GM10248 (cell line): ENCODE results near the gene TCF7L2.

ENCODE experiments used
- CTCF ChIA-PET: fragments of 300-600 bp; sonication (Branson Sonifier 250); formaldehyde crosslinking; extraction: SDS; loops from one replicate; lab custom pipeline; 2021; ENCODE audit warnings: antibody characterized with exemption; lab: Yijun Ruan, JAX
- POLR2A ChIA-PET: fragments of 350-650 bp; sonication (Branson Sonifier 250); formaldehyde crosslinking; extraction: SDS; loops from one replicate; lab custom pipeline; 2020; ENCODE audit warnings: antibody characterized with exemption; lab: Yijun Ruan, JAX
- DNase-seq: peaks from one replicate; pipeline ENCODE4 v3.0.0; 2012; ENCODE audit errors: extremely low spot score
- TF ChIP-seq, protein P1 (sequence below): IDR thresholded peaks from 2 replicates; pipeline ENCODE4 v1.5.1; 2012; ENCODE audit warnings: mild to moderate bottlenecking, low read depth; ENCODE audit errors: extremely low read depth, missing control alignments, control extremely low read depth

The TCF7L2 gene

DNA sequence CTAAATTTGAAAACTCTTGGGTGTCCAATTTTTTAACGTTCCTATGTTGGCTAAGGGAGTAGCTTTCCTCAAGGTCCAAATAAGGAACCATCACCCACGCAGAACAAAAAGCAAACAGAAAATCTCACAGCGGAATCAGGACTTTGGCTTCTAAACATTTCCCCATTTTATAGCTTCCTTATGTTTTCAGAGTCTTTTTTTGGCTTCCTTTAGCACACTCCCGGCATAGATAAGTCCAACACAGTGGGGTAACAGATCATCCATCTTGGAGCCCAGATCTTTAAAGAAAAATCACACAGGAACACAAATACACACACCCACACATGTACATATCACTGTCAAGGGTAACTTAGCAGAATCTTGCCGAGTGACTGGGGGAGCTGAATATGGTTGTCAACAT lies 4.2 kb upstream of the TCF7L2 start:
- POLR2A ChIA-PET: no interaction called here
- TF ChIP-seq, protein P1, sequence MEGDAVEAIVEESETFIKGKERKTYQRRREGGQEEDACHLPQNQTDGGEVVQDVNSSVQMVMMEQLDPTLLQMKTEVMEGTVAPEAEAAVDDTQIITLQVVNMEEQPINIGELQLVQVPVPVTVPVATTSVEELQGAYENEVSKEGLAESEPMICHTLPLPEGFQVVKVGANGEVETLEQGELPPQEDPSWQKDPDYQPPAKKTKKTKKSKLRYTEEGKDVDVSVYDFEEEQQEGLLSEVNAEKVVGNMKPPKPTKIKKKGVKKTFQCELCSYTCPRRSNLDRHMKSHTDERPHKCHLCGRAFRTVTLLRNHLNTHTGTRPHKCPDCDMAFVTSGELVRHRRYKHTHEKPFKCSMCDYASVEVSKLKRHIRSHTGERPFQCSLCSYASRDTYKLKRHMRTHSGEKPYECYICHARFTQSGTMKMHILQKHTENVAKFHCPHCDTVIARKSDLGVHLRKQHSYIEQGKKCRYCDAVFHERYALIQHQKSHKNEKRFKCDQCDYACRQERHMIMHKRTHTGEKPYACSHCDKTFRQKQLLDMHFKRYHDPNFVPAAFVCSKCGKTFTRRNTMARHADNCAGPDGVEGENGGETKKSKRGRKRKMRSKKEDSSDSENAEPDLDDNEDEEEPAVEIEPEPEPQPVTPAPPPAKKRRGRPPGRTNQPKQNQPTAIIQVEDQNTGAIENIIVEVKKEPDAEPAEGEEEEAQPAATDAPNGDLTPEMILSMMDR: no peak
- CTCF ChIA-PET: no interaction called here
- no peak for DNase-seq

DNA sequence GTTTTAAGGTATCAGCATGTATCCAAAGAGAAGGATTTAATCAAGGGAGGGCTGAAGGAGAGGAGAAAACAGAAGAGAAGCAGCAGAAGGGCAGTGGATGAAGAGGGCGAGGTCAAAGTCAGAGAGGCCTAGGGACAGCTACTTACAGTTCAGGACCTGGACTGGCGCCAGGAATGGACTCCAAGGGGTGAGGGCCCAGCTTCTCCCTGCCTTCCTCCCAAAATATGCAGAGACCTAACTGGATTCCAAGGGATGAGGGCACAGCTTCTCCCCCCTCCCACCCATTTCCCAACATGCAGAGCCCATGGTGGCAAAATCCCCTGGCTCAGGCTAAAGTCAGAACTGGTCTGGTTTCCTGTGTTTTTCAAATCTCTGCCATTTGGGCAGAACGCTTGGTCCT lies 3.4 kb upstream of the TCF7L2 start:
- ChIA-PET CTCF (no interaction called here), POLR2A (no interaction called here)
- no peak for DNase-seq
- TF ChIP-seq, protein P1: no peak

DNA sequence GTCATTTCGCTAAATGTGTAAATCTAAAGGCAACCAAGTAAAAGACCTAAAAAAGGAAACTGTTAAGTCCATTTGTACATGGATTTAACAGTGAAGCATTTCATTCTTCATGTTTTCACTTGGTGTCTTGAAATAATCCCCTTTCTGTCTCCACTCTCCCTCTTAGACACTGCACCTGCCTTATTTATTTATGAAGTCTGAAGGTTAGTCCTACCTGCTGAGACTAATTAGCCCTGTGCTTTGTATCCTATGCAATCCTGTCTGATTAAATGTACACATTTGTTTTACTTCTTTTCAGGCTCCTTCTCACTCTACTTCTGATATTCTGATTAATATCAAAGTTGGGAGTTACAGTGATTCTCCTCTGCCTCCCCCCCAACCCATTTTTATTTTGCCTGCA lies 1.9 kb upstream of the TCF7L2 start:
- ChIA-PET CTCF (no interaction called here), POLR2A (no interaction called here)
- DNase-seq: no peak
- TF ChIP-seq, protein P1: no peak

DNA sequence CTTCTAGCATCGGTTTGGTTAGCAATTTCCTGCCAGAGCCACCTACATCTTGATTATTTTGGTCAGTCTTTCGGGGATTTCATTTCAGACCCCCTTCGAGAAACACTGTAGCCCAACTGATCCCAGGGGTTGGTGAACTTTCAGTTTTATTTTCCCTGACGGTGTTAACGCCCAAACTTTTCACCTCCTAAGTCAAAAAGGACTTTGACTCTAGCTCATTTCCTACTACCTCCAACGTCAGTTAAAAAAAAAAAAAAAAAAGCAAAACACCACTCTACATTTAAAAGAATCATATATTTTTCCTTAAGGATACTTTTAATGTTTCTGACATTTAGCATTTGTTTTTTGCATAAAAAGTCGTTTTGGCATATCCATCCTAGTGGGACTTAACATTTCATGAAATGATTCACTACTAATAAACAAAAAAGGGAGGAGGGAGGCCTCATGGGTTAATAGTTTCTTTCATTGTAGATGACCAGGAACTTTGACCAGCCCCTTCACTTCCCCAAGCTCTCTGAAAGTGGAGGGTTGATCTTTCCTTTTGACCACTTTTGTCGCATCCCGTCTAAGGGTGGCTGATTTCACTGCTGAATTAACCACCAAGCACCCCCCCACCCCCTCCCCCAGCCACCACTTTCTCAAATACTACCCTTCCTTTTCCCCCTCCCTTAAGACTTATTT lies 764 bp upstream of the TCF7L2 start:
- TF ChIP-seq, protein P1: no peak
- ChIA-PET POLR2A (no interaction called here), CTCF (no interaction called here)
- no peak for DNase-seq

DNA sequence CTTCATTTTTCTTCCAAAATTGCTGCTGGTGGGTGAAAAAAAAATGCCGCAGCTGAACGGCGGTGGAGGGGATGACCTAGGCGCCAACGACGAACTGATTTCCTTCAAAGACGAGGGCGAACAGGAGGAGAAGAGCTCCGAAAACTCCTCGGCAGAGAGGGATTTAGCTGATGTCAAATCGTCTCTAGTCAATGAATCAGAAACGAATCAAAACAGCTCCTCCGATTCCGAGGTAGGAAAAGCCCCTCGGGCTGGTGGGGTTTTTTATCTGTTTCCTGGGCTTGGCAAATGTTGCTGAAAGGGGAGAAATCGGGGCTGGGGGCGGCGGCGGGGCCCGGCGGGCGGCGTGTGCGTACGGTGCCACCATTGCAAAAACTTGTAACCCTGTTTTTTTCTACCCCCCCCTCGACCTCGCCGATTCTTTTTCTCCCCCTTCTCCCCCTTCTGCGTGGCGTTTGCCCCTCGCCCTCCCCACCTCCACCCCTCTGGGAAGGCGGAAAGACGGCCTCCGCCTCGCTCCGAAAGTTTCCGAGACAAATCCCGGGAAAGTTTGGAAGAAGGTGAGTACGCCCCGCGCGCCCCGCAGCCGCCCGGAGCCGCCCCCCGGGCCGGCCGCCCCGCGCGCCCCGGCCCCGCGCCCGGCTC lies 789 bp downstream of the TCF7L2 start:
- DNase-seq: peak; percentile 22
- CTCF ChIA-PET: no interaction called here
- TF ChIP-seq, protein P1: no peak
- POLR2A ChIA-PET: no interaction called here

DNA sequence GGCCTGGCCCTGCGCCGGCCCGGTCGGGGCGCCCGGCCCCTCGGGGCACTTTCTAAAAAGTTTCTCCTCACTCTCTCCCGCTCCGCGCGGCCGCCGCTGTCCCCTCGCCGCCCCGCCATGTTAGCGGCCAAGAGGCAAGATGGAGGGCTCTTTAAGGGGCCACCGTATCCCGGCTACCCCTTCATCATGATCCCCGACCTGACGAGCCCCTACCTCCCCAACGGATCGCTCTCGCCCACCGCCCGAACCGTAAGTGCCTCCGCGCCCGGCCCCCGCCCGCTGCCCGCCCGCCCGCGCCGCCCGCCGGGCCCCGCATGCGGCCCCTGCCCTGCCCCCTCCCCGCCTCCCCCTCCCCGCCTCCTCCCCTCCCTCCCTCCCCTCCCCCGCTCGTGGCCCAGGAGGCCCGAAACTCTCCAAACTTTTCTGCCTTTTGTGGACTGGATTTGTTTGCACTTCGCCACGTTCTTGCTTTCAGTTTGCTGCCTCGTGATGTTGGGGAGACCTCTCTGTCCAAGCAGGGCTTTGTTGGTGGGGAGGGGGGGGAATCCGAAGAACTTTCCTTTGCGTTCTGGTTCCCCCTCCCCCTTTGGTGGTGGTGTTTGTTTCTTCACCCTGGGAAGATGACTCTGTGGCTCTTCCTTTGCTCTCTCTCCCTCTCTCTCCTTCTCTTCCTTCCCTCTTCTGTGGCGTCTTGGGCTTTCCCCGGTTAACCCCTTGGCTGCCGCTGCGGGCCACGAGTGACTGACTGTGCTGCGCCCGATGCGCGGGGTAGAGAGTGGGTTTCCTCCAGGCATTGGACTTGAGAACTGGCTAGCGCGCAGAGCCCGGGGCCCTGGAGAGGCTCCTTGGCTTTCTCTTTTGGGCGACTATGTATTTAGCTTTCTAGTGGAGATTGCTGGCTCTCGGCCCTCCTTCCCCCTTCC lies 1.6 kb downstream of the TCF7L2 start:
- CTCF ChIA-PET: no interaction called here
- TF ChIP-seq, protein P1: no peak
- peak; percentile 34 for DNase-seq
- POLR2A ChIA-PET: no interaction called here
